Measurements from ENCODE around the gene GRAMD1C.

GRAMD1C gene

GRCh38 chr3:113852506-113852905, 13.9 kb downstream of the GRAMD1C start:
- DNase-seq (ENCODE audit: low spot score), result no peak

GRCh38 chr3:113867506-113867905, 28.9 kb downstream of the GRAMD1C start:
- DNase-seq (ENCODE audit: low spot score), result peak; percentile 78

- no peak for DNase-seq (ENCODE audit: low spot score)
These were observed 34.7 kb downstream of the GRAMD1C start for GRCh38 chr3:113873293-113873692.

GRCh38 chr3:113873814-113874526, 35.4 kb downstream of the GRAMD1C start:
- DNase-seq (ENCODE audit: low spot score), result no peak

GRCh38 chr3:113878403-113878802, 39.8 kb downstream of the GRAMD1C start:
- DNase-seq (ENCODE audit: low spot score), result no peak

GRCh38 chr3:113885050-113885449, 46.5 kb downstream of the GRAMD1C start:
- no peak for DNase-seq (ENCODE audit: low spot score)

- no peak for DNase-seq (ENCODE audit: low spot score)
These were observed 51.8 kb downstream of the GRAMD1C start for GRCh38 chr3:113890256-113890900.

GRCh38 chr3:113894927-113895326, 56.3 kb downstream of the GRAMD1C start:
- DNase-seq (ENCODE audit: low spot score), result no peak

- no peak for DNase-seq (ENCODE audit: low spot score)
These were observed 57.4 kb downstream of the GRAMD1C start for GRCh38 chr3:113895964-113896363.

- DNase-seq (ENCODE audit: low spot score), result no peak
These were observed 58.3 kb downstream of the GRAMD1C start for GRCh38 chr3:113896930-113897329.

- no peak for DNase-seq (ENCODE audit: low spot score)
These were observed 58.8 kb downstream of the GRAMD1C start for GRCh38 chr3:113897373-113897777.

- no peak for DNase-seq (ENCODE audit: low spot score)
These were observed 60.3 kb downstream of the GRAMD1C start for GRCh38 chr3:113898892-113899291.

- no peak for DNase-seq (ENCODE audit: low spot score)
These were observed 68.1 kb downstream of the GRAMD1C start for GRCh38 chr3:113906568-113907140.

- DNase-seq (ENCODE audit: low spot score), result no peak
These were observed 69.5 kb downstream of the GRAMD1C start for GRCh38 chr3:113908133-113908532.

- no peak for DNase-seq (ENCODE audit: low spot score)
These were observed 72.4 kb downstream of the GRAMD1C start for GRCh38 chr3:113910966-113911365.

- peak; percentile 83 for DNase-seq (ENCODE audit: low spot score)
These were observed 74.1 kb downstream of the GRAMD1C start for GRCh38 chr3:113912552-113913236.

GRCh38 chr3:113914646-113915045, 76.1 kb downstream of the GRAMD1C start:
- DNase-seq (ENCODE audit: low spot score), result peak; percentile 17

GRCh38 chr3:113927556-113927955, 89.0 kb downstream of the GRAMD1C start:
- no peak for DNase-seq (ENCODE audit: low spot score)

GRCh38 chr3:113946831-113947230, 108.2 kb downstream of the GRAMD1C start:
- no peak for DNase-seq (ENCODE audit: low spot score)

- DNase-seq (ENCODE audit: low spot score), result peak; percentile 70
These were observed 108.9 kb downstream of the GRAMD1C start, which contains the start of gene ZDHHC23 for GRCh38 chr3:113947372-113948014. Gene ZDHHC23, plus strand, starts transcription at chr3:113948013. Its CDS starts 790 bp downstream, at chr3:113948803.

GRCh38 chr3:113948015-113948917, 109.7 kb downstream of the GRAMD1C start:
- peak; percentile 22 for DNase-seq (ENCODE audit: low spot score)

All from RKO (cell line).